SK-N-SH (cell line): ENCODE results near the gene FLG.

Experiments used
- EP300 ChIP-seq, 2 experiments: IDR thresholded peaks; 2 replicates each; pipeline versions ENCODE4 v1.4.0 to v1.6.1; 2012; ENCODE audit warnings: borderline replicate concordance in 1 of 2, low read depth in 1 of 2, low read length in 1 of 2
- FOXJ3 ChIP-seq: sonication (generic); formaldehyde crosslinking; IDR thresholded peaks from 2 replicates; pipeline ENCODE4 v1.5.1; 2020; ENCODE audit warnings: mild to moderate bottlenecking, missing genetic modification reagents
- GABPA ChIP-seq: IDR thresholded peaks from 2 replicates; pipeline ENCODE4 v1.4.0; 2012; ENCODE audit warnings: low read depth, mild to moderate bottlenecking
- NFIC ChIP-seq: IDR thresholded peaks from 2 replicates; pipeline ENCODE4 v1.4.0; 2012; ENCODE audit warnings: borderline replicate concordance
- POLR2AphosphoS5 ChIP-seq: IDR thresholded peaks from 2 replicates; pipeline ENCODE4 v1.6.1; 2012; ENCODE audit warnings: low read depth, low read length
- RAD21 ChIP-seq: IDR thresholded peaks from 2 replicates; pipeline ENCODE4 v1.6.1; 2012; ENCODE audit warnings: mild to moderate bottlenecking, low read length
- TAF1 ChIP-seq: IDR thresholded peaks from 2 replicates; pipeline ENCODE4 v1.6.1; 2012; ENCODE audit warnings: low read depth, mild to moderate bottlenecking, low read length, moderate library complexity, borderline replicate concordance
- TEAD4 ChIP-seq: IDR thresholded peaks from 2 replicates; pipeline ENCODE4 v1.4.0; 2012; ENCODE audit warnings: mild to moderate bottlenecking, borderline replicate concordance; ENCODE audit not compliant: insufficient read depth
- TF ChIP-seq, protein P1 (sequence below): fragments of 200-600 bp; sonication (generic); IDR thresholded peaks from 2 replicates; pipeline ENCODE4 v1.6.1; 2017; ENCODE audit warnings: antibody characterized with exemption, mild to moderate bottlenecking, moderate library complexity
- TF ChIP-seq, protein P2 (sequence below): fragments of 150-350 bp; IDR thresholded peaks from 2 replicates; pipeline ENCODE4 v1.6.1; 2016; ENCODE audit warnings: mild to moderate bottlenecking, low read depth, low read length

DNA sequence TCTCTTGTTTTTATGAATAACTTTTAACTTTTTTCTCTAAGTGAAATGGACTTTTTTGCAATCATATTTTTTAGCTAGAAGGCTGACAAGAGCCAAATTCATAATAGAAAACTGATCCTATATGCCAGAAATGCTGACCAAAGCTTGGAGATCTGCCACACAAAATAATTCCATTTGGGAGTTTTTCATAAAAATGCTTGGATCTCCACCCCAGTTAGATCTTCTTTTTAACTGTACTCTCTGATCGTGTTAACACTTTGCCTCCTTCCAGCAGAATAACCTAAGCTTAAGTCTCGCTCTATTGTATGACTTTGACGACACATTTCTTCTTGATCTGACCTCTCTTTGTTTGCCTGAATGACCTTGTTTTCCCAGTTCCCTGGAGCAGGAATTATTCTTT is 18.0 kb upstream of the FLG start:
- TF ChIP-seq, protein P1, sequence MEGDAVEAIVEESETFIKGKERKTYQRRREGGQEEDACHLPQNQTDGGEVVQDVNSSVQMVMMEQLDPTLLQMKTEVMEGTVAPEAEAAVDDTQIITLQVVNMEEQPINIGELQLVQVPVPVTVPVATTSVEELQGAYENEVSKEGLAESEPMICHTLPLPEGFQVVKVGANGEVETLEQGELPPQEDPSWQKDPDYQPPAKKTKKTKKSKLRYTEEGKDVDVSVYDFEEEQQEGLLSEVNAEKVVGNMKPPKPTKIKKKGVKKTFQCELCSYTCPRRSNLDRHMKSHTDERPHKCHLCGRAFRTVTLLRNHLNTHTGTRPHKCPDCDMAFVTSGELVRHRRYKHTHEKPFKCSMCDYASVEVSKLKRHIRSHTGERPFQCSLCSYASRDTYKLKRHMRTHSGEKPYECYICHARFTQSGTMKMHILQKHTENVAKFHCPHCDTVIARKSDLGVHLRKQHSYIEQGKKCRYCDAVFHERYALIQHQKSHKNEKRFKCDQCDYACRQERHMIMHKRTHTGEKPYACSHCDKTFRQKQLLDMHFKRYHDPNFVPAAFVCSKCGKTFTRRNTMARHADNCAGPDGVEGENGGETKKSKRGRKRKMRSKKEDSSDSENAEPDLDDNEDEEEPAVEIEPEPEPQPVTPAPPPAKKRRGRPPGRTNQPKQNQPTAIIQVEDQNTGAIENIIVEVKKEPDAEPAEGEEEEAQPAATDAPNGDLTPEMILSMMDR: no peak
- TF ChIP-seq TEAD4 (no peak), TAF1 (no peak), EP300 (IDR thresholded peaks at IDR 0.05; ENCODE audit: borderline replicate concordance in 1 of 2, low read depth in 1 of 2, low read length in 1 of 2) (no peak), POLR2AphosphoS5 (no peak), NFIC (no peak), RAD21 (no peak), GABPA (no peak), FOXJ3 (CRISPR knock-in tag) (no peak)
- TF ChIP-seq, protein P2, sequence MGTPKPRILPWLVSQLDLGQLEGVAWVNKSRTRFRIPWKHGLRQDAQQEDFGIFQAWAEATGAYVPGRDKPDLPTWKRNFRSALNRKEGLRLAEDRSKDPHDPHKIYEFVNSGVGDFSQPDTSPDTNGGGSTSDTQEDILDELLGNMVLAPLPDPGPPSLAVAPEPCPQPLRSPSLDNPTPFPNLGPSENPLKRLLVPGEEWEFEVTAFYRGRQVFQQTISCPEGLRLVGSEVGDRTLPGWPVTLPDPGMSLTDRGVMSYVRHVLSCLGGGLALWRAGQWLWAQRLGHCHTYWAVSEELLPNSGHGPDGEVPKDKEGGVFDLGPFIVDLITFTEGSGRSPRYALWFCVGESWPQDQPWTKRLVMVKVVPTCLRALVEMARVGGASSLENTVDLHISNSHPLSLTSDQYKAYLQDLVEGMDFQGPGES: no peak
